NCI-H146 (cell line): Measurements from ENCODE around the gene ALPP.
"Not testable (repeated sequence)": the region's sequence is repeated elsewhere in the genome, so short reads cannot be mapped to it uniquely, and the experiment has no call there.

Experiments
- DNase-seq: peaks from one replicate; lab custom pipeline; 2025; lab: John Stamatoyannopoulos, UW

ALPP gene

GRCh38 chr2:232381204-232382031, 2.9 kb downstream of the ALPP start:
- not testable (repeated sequence) for DNase-seq

DNA sequence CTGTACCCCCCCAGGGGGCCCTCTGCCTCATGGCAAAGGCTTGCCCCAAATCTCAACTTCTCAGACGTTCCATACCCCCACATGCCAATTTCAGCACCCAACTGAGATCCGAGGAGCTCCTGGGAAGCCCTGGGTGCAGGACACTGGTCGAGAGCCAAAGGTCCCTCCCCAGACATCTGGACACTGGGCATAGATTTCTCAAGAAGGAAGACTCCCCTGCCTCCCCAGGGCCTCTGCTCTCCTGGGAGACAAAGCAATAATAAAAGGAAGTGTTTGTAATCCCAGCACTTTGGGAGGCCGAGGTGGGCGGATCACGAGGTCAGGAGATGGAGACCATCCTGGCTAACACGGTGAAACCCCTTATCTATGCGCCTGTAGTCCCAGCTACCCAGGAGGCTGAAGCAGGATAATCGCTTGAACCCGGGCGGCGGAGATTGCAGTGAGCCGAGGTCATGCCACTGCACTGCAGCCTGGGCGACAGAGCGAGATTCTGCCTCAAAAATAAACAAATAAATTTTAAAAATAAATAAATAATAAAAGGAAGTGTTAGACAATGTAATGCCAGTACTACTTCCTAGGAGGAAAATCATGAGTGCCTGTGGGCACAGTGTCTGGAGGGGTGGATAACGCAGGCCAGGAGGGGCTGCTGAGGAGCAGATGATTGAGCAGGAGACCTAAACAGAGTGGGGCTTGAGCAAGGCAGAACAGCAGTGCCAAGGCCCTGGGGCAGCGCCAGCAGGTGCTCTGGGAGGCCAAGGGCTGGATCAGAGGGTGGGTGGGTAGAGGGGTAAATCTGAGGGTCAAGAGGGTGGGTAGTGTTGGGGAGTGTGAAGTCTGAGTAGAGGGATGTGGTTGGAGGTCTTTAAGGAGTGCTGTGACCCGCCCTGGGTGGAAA, 4.0 kb downstream of the ALPP start:
- no peak for DNase-seq

DNA sequence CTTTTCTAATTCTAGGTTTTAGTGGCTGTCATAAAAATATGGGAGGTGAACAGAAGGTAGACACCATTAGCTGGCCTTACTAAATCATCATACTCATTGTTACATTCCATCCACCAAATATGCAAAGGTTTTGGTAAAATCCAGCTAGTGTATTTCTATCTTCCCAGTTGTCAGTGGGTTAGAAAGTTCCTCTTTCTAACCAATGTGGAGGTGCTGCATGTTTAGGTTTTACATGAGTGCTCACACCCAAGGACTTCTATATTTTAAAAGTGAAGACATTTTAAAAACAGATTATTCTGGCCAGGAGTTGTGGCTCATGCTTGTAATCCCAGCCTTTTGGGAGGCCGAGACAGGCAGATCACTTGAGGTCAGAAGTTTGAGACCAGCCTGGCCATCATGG, 5.9 kb downstream of the ALPP start:
- DNase-seq, result no peak

DNA sequence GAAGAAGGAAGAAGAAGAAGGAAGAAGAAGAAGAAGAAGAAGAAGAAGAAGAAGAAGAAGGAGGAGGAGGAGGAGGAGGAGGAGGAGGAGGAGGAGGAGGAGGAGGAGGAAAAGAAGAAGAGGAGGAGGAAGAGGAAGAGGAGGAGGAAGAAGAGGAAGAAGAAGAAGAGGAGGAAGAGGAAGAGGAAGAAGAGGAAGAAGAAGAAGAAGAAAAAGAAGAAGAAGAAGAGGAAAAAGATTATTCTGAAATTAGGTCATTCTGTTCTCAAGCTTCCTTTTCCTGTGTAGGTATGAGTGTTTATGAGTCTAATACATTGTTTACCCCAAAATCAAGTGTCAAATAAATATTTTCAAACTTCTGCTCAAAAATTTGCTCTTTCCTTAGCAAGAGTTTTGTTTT, 6.5 kb downstream of the ALPP start:
- DNase-seq, result not testable (repeated sequence)

- no peak for DNase-seq
These were observed 7.3 kb downstream of the ALPP start for GRCh38 chr2:232385660-232386489.

GRCh38 chr2:232386490-232386739, 7.9 kb downstream of the ALPP start:
- no peak for DNase-seq

- DNase-seq, result no peak
These were observed 8.3 kb downstream of the ALPP start for GRCh38 chr2:232386740-232387450.

- no peak for DNase-seq
These were observed 9.1 kb downstream of the ALPP start for GRCh38 chr2:232387451-232388171.

DNA sequence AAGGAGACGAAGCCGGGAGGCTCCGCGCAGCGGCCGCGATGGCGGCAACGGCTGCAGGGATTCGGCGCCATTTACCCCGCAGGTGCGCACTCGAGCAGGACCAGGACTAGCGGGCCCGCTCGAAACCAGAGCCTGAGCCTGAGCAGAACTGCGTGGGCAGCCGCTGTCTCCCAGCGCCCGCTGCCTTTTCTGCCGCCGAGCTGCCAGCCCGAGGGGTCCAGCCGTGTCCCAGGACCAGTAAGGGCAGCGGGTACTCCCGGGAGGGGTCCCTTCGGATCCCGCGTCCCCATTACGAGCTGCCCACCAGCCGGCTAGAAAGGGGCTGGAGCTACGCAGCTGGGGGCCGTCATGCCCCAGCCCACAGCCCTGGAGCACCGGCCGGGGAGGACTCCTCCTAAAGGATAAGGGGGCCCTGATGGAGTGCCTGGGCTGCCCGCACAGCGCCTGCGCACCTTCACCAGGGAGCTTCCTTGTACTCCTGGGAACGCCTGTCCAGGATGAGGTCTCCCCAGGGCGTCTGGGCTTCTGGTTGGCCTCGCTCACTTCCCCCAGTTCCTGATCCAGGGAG, 9.9 kb downstream of the ALPP start:
- DNase-seq, result no peak

DNA sequence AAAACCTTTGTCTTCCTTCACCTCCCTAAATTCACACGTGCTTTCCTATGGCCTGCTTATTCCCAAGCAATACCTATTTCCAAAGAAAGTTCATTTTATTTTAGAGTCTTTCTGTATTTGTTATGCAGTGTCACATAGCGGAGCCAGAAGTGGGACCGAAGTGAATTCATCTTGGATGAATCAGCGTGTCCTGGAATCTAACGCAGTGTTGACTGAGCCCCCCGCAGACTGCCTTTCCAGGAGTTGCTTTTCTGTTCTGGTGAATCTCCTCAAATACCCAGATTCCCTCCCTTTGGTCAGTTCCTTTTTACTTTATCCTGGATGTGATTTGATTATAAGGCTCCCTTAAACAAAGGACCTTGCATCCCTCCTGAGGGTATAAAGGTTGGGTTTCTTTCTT, 10.8 kb downstream of the ALPP start:
- no peak for DNase-seq

GRCh38 chr2:232390661-232391060, 12.1 kb downstream of the ALPP start:
- no peak for DNase-seq

DNA sequence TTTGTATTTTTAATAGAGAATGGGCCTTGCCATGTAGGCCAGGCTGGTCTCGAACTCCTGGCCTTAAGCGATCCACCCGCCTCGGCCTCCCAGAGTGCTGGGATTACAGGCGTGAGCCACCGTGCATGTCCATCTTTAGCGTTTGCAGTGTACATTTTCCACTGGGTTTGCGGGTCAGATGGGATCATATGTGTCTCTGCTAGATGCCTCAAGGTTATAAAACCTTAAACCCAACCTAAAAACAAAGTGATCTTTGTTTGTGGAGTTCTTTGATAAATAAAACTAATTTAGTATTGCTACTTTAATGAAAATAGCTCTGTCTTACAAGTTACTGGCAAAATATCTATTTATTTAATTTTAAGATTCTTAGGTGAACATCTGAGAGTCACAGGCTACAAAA, 15.0 kb downstream of the ALPP start:
- no peak for DNase-seq

- DNase-seq, result not testable (repeated sequence)
These were observed 15.9 kb downstream of the ALPP start for GRCh38 chr2:232394431-232394830.

DNA sequence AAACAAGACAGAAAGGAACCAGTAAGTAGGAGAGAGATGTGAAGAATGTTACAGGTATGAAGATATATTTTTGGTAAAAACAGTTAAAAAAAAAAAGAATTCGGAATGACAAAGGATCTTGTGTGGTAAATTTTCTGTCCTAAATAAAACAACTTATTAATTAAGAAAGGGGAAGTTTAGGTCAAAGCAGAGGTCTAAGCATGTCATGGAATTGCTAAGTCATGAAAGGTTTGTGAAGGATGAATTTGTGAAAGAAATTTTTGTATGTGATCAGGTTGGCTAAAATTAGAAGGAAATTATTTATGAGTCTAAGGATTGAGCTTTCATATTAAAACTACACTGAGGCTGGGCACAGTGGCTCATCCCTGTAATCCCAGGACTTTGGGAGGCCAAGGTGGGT, 17.0 kb downstream of the ALPP start:
- DNase-seq, result no peak

GRCh38 chr2:232396683-232397082, 18.1 kb downstream of the ALPP start:
- no peak for DNase-seq

- DNase-seq, result no peak
These were observed 19.9 kb downstream of the ALPP start for GRCh38 chr2:232398293-232399034.

- no peak for DNase-seq
These were observed 21.9 kb downstream of the ALPP start for GRCh38 chr2:232400256-232401015.

DNA sequence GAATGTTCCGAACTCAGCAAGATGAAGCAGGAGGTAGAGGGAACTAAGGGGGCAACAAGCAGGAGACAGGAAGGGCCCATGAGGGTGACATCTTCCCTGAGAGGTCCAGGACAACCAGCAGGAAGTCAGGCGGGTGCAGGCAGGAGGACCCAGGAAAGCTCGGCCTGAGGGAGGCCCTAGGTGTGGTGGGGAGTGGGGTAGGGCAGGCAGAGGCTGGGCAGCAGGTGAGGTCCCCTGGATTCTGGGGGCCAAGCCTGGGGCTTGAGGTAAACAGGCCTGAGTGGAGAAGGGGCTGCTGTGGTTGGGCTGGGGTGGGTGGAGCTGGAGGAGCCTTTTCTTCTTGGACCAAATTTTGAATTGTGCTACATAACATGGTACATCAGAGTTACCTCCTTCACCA, 24.0 kb downstream of the ALPP start:
- no peak for DNase-seq

DNA sequence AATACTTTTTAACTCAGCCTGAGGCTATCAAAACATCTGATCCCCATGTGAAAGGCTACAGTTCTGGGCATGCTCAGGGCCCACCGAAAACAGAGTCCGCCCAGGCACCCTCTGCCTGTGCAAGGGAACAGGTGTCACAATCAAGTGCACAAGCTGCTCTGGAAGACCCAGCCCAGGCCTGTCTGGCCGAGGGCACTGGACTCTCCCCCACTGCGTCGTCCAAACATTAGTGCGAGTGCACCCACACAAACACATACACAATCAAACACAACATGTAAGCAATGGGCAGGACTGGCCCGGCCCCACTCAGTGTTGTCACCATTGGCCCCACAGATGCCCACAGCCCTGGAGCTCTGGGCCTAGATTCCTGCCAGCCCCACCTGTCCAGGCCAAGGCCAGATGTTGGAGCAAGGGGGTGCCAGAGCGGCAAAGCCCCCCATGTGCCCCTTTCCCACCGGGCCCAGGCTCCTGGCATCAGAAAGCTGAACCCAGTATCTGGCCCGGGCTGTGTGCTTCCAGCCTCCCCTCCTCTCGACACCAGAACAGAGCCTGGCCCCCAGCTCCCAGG, 27.5 kb downstream of the ALPP start:
- no peak for DNase-seq
